NCI-H146 treated with DMSO at 0.1 percent for 48 hours (cell line): ENCODE data around the gene ZDHHC21.

Experiments
- DNase-seq: peaks from one replicate; lab custom pipeline; 2025; ENCODE audit not compliant: unreplicated experiment; lab: John Stamatoyannopoulos, UW

Gene ZDHHC21, protein sequence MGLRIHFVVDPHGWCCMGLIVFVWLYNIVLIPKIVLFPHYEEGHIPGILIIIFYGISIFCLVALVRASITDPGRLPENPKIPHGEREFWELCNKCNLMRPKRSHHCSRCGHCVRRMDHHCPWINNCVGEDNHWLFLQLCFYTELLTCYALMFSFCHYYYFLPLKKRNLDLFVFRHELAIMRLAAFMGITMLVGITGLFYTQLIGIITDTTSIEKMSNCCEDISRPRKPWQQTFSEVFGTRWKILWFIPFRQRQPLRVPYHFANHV

DNA sequence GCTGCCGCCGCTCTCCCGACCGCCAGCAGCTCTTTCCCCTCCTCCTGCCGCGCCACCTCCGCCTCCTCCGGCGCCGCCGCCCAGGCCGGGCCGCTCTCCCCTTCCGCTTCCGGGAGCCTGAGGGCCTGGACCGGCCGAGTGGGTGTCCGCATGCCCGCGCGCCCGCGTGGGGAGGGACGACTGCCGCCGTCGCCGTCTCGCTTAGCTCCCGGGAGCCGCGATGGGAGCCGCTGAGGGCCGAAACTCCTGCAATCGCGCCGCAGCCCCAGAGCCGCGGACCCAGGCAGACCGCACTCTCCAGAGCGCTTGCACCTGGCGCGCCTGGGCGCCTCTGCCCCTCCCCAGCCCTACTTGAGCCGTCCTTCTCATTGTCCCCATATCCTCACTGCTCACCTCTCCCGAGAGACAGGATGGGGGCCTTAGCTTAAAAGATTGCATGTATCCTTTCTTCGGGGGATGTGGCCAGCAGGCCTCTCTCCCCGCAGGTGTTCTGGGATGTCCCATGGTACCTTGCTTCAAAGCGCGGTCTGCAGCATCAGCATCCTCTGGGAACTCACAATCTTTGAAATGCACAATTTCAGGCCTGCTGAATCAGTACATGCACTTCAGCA, at the start of gene ZDHHC21:
ZDHHC21 (minus strand) TSS at position 182 of the 611 bp plus-strand sequence. CDS start 19,092 bp downstream, outside the sequence.
- DNase-seq = peak; percentile 71

DNA sequence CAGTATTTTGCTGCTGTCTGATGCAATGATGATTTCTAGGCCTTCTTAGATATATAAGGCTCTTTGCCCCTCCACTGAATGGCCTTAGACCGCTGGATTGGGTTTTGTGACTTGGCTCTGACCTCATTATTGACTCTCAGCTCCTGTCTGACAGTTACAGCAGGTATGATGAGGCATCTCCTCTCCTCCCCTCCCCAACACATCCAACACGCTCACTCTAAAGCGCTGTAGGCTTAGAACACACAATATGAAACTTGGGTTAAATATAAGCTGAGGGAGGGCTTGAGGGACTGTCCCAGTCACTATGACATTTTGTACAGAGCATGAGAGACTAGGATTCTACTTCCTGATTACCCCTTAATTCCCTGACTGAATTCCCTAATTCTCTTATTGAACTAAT, 48.1 kb upstream of the ZDHHC21 start:
- no peak for DNase-seq

DNA sequence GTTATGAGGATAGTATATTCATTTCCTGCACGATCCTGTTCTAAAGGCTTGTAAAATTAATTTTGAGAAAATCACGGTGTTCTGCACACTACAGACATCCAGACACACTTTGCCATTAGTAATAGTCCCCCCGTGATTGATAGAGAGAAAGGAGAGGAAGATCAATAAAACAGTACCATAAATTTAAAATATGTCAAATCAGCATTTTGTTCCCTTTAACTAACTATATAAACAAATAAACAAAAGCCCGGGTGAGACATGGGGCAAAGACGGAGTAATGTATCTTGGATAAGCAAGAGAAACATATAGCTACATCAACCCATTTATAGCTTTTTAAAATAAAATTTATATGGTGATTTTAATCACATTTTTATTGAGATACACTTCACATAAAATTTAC, 39.9 kb upstream of the ZDHHC21 start:
- no peak for DNase-seq

DNA sequence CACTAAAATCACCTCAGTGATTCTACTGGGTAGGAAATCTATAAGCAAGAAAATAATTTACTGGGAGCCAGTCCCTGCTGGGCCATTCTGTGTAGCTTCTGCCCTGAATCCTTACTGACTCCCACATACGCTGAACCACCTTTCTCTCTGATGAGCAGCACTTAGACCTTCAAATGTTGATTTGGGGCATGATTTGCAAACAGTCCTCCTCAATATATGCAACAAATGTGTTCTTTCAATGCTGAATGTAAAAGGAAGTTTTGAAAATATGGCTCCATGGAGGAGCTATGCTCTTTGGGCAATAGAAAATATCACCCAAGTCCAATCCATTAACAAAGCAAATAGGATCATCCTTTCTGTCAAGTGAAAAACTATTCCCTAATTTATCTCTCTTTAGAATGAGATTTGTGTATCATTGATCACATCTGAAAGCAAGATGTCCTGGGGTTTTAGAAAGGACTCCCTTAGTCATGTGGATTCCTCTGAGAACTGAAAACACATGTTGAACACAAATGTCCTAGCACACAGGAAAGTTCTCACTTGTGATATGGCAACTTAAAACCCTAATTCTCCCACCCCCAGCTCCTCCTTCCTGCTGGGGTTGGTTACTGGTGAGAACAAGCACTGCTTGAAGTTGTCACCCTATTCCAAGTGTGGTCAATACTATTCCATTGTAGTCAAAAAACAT, 38.2 kb upstream of the ZDHHC21 start:
- no peak for DNase-seq

DNA sequence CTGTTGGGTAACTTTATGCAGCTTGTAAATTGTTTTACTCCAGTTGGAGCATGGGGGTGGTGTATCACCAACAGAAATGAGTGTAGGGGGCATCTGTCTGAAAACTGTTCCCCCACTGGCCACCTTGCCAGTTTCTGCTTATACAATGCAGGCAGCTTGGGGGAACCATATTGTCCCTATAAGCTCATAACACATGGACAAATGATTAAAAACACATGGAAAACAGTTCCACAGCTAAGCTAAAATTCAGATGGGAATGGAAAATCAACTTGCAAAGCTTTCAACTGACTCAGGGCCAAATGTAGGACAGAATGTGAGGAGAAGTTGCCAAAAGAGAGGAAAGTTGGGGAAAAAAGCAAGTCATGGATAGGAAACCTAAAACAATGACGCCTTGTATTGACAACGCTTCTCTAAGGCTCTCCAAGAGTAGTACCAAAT, 37.2 kb upstream of the ZDHHC21 start:
- DNase-seq = no peak

DNA sequence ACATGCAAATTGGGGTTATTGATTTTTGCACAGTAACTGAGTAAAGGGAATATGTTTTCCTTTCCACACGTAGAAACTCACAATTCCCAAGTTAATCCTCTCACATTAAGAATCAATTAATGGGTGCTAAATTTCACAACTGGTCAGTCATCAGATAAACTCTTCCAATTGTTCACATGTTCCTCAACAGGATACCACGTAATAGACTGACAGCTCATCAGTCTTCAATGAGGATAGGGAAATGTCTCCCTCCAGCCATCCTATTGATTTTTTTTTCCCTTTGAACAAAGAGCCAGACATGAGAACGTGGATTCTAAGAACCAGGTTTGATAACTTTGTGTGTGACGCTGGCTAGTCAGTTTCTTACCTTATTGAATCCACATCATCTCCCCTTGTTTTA, 30.1 kb upstream of the ZDHHC21 start:
- peak; percentile 32 for DNase-seq

DNA sequence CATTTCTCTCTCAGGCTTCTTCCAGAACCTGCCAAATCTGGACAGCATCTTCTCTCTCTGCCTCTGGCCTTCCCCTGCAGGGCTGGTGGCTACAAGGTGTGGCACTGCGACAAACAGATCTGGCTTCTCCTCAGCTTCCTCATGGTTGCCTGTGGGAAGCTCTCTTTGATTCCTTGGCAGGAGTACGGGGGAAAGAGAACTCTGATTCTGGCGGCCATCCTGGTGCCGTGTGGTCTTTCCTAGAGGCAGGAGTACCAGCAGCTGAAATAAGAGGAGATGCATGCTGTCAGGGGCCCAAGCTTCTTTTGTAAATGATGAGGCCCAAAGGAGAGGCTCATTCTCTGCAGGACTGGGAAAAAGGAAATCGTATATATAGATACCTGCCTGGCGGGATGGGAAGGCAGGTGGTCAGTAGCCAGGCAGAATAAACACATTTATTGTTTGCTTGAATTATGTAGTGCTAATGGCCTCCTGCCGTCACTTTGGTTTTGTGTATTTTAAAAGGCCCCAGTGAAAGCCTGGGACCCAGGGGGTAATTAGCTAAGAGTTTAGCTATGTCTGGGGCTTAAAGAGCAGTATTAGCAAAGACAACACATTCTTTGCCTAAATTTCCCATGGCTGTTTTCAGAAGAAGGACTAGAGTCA, 29.3 kb upstream of the ZDHHC21 start, which contains the start of gene CER1:
CER1 (minus strand) TSS at position 343 of the 645 bp plus-strand sequence; CDS start at position 282, 61 bp downstream.
- peak; percentile 98 for DNase-seq

DNA sequence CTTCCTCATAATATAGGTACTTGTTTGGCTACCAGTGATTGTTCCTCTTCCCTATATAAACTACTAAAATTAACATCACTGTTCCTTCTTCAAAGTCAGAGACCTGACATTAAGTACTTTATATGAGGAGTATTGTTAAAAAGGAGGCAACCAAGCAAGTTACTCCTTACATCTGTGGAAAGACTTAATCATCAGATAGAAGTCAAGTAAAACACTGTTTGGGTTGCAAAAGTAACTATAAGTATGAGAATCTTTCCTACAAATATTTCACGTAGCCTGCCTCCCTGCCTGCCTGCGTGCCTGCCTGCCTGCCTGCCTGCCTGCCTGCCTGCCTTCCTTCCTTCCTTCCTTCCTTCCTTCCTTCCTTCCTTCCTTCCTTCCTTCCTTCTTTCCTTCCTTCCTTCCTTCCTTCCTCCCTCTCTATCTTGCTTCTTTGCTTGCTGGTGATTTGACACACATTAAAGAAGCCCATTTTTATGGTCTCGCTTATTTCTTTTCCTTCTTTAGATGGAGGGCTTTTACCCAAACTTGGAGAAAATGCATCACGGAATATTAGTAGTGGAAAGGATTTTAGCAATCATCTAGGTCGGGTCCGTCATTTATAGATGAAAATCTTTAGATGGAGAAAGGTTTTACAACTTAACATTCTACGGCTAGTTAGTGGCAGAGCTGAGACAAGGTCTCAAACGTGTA, 26.1 kb upstream of the ZDHHC21 start:
- DNase-seq = no peak

DNA sequence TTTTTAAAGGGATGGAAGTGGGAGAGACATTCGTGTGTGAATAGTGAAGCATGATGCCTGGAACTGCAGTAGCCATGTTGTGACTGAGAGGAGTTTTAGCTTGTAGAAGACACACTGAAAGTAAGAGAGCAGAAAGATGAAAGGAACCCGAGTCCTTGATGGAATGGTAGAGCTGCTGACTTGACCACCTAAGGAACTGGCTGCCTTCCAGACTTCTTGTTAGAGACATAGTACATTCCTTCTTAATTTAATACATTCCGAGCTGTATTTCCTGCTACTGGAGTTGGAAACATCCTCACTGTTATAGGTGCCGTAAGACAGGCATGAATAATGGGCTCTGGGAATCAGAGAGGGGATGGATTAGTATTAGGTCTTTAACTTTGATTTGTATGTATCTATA, 21.9 kb upstream of the ZDHHC21 start:
- DNase-seq = no peak

DNA sequence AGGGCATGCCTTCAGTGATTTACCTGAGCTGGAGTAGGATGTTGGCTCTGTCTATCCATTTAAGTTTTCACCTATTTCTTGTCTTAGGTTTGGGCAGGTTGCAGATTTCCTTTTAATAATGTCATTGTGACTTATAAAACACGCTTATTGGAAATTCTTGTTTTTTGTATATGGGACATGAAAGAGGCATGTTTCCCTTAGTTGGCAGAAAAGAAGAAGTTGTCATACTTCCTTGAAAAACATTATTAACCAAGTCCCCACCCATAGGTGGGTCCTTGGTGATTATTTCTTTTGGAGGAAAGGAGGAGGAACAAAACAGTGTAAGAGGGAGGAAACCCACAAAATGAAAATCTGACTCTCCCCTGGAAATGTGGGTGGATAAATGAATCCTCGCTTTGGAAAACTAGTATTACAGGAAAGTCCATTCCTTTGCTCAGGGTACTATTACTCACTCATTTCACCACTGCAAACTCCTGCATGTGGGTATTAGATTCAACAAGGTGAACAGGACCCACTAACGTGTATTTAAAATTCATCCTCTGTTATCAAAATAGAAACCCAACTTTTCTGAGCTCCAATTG, 20.0 kb upstream of the ZDHHC21 start:
- no peak for DNase-seq

DNA sequence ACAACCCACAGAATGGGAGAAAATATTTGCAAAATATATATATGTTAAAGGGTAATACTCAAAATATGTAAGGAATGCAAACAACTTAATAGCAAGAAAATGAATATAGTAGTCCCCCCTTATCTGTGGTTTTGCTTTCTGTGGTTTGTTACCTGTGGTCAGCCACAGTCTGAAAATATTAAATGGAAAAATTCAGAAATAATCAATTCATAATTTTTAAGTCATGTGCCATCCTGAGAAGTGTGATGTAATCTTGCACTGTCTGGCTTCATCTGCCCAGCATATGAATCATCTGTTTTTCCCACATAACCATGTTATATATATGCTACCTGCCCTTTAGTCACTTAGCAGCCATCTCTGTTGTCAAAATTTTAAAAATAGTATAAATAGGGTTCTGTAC, 17.6 kb upstream of the ZDHHC21 start:
- DNase-seq = no peak

DNA sequence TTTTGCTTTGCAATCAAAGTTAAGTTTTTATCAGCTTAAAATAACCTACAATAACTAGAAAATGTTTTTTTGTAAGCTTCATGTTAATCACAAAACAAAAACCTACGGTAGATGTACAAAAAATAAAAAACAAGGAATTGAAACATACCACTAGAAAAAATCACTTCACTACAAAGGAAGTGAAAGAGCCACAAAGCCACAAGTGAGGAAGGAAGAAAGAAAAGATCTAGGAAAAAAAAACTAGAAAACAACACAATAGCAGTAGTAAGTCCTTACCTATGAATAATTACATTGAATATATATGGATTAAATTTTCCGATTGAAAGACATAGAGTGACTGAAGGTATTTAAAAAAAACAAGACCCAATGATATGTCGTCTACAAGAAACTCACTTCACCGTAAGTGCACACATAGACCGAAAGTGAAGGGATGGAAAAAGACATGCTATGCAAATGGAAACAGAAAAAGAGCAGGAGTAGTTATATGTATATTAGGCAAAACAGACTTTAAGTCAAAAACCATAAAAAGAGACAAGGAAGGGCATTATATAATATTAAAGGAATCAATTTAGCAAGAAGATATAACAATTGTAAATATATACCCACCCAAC, 13.4 kb upstream of the ZDHHC21 start:
- no peak for DNase-seq

DNA sequence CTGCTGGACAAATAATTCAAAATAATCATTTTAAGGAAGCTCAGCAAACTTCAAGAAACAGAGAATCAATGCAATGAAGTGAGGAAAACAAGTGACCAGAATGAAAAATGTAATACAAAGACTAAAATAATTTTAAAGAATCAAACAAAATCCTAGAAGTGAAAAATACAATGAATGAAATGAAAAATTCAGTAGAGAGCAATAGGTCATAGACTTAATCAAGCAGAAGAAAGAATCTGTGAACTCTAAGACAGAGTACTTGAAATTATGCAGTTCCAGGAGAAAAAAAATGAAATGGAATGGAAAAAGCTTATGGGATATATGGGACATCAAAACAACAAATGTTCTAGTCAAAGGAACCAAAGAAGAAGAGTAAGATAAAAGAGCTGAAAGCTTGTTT, 11.8 kb upstream of the ZDHHC21 start:
- no peak for DNase-seq

DNA sequence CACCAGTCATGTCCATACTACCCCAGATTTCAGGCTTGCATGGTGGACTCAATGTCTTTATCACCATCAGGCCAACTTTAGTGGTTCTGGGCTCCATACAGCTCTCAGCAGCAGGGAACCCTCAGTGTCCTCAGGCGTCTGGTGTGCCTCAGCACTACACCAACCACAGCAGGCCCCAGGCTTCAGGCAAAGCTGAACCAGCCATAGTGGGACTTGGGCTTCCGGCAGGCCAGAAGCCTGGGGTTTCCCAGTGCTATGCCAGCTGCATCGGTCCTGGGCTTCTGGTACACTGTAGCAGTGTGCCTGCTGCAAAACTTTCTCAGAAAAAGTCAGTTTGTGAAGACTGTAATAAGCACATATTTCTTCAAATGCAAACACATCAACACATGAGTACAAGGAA, 11.0 kb upstream of the ZDHHC21 start:
- no peak for DNase-seq

DNA sequence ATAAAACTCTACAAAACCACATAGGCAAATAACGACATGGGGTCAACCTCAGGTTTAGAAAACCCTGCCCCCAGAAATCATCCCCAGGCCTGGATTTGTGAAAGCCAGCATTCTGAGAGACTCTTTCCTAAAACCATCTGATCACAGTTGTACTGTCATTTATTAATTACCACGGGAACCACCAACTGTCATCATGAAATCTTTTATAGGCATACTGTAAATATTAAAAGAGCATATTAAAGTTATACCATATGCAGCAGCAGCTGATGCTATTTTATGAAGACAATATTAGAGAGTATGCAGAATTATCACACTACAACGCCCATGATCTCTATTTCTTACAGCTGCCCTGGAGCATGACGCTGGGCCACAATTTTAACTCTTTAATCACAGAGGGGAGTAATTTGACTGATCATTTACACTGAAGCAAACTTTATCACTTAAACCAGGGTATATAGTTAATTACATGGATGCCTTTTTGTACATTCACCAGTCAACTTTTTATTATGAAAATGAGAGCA, 9.0 kb upstream of the ZDHHC21 start:
- no peak for DNase-seq

DNA sequence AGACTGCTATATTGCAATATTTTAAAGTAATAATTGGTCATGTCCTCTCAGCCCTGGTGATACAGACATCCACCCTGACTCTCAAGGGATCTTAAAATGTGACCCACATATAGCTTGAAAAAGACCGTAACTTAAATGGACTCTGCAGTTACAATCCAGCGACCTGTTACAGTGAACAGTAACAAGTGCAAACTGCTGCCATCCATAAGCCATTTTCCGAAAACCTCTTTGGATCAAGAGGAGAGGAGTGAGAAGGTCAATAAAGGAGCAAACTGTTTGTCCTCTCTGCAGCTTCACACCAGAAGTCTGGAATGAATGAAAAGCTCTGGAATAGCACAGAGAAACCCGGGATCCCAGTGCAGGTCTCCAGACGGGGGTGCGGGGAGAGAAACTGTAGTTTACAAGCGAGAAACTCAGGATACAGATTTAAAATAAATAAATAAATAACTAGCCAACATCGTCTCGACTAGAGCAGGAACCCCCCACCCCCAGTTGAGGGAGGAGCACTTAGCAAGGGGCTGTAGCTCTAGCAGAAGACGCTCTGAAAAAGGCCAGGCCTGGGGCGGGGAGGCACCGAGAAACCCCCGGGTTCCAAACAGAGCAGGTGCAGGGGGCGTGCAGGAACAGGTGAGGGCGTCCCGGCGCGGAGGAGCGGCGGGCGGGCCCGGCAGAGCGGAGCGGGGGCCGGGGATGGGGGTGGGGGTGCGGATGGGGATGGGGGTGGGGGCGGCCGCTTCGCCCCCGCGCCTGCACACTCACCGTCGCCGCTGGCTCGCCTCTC, 572 bp downstream of the ZDHHC21 start:
- peak; percentile 44 for DNase-seq

DNA sequence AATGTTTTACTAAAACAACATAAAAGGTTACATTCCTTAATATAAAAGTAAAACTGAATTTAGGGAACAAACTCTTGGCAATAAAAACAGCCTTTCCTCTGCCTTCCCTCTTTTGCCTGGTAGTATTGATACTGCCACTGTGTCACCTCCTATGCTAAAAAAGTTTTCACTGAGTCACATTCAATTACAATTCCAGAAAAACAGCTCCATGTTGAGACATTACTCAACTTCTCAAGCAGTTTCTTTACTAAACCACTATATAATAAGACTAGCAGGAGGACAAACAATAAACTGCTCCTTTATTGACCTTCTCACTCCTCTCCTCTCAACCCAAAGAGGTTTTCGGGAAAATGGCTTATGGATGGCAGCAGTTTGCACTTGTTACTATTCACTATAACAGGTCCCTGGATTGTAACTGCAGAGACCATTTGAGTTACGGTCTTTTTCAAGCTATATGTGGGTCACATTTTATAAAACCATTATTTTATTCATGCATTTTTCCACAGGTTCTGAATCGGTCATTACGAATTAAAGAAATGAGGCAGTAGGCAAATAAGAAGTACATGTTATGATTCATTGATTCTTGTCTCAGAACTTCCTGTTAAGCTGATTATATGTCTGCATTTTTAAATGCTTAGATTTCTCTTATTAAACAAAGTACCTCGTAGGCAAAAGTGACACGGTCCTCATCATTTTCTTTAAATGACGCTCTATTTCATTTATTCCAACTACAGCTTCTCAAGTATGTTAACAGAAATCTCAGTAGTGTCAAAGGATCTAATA, 2.1 kb downstream of the ZDHHC21 start:
- no peak for DNase-seq

DNA sequence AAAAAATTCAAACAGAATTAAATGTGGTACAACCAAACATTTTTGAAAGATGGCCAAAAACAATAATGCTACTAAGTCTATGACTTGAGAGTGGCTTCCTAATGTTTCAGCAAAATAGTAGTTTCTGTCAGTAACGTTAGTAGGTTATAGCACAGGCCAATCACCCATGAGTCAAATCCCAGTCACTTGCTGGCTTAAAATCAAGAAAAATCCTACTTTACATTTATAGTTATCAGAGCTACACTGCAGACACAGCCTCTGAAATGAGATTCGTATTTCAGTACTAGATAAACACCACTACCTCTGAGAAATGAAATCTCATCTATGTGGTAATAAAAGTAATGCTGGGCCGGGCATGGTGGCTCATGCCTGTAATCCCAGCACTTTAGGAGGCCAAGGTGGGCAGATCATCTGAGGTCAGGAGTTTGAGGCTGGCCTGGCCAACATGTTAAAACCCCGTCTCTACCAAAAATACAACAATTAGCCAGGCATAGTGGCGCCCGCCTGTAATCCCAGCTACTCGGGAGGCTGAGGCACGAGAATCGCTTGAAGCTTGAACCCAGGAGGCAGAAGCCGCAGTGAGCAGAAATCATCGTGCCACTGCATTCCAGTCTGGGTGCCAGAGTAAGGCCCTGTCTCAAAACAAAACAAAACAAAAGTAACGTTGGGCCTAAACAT, 6.1 kb downstream of the ZDHHC21 start:
- DNase-seq = no peak
